A549 (cell line): ENCODE data around the gene COPS8. TPM values are rescaled to one million over a fixed set of nuclear protein-coding genes. Genes with fewer than 3 reads are reported as not detected.

ENCODE experiments used
- ATAC-seq, 2 experiments: fragments of 200-7000 bp in 1 of 2; fragments of >200 bp in 1 of 2; cut with Nextera tagmentation in 1 of 2; cut with Tn5 transposase in 1 of 2; 3 replicates each; pipeline versions ENCODE4 v1.8.0 to v1.9.1; 2018 to 2020; ENCODE audit warnings: mild to moderate bottlenecking in 1 of 2, moderate library complexity in 1 of 2
- CTCF ChIA-PET: fragments of 300-600 bp; sonication (Branson Sonifier 250); formaldehyde crosslinking; extraction: SDS; loops from one replicate; lab custom pipeline; 2021; ENCODE audit warnings: antibody characterized with exemption, inconsistent platforms; lab: Yijun Ruan, JAX
- POLR2A ChIA-PET: fragments of 350-600 bp; formaldehyde crosslinking; extraction: SDS; loops from one replicate; lab custom pipeline; 2021; ENCODE audit warnings: antibody characterized with exemption, inconsistent platforms; lab: Yijun Ruan, JAX
- DNase-seq, 2 experiments: peaks; one replicate each; pipeline versions ENCODE4 v3.0.0 to v3.0.0-alpha.2; 2011 to 2016; ENCODE audit warnings: low read depth in 1 of 2, low spot score in 1 of 2
- FAIRE-seq: peaks from 2 replicates; lab custom pipeline; 2011; peaks lifted over from hg19 to GRCh38; lab: Jason Lieb, UNC
- H3K27ac ChIP-seq, 2 experiments: fragments of >200 bp; sonication (Bioruptor Twin); formaldehyde crosslinking; 3 replicates each; pipeline ENCODE4 v1.5.1; 2016 to 2017
- H3K4me1 ChIP-seq: fragments of >200 bp; sonication (Bioruptor Twin); formaldehyde crosslinking; 3 replicates; pipeline ENCODE4 v1.6.1; 2016
- H3K4me2 ChIP-seq: fragments of >200 bp; sonication (Bioruptor Twin); formaldehyde crosslinking; 3 replicates; pipeline ENCODE4 v1.6.1; 2016
- H3K4me3 ChIP-seq: fragments of >200 bp; sonication (Bioruptor Twin); formaldehyde crosslinking; 3 replicates; pipeline ENCODE4 v1.5.1; 2016
- H3K9me3 ChIP-seq: fragments of >200 bp; sonication (Bioruptor Twin); formaldehyde crosslinking; 3 replicates; pipeline ENCODE4 v1.6.1; 2016
- BHLHE40 ChIP-seq: IDR thresholded peaks from 2 replicates; pipeline ENCODE4 v1.6.1; 2012; ENCODE audit warnings: low read depth, low read length, inconsistent platforms
- CBX2 ChIP-seq: fragments of 200-600 bp; sonication (generic); IDR thresholded peaks from 2 replicates; pipeline ENCODE4 v1.6.1; 2016; ENCODE audit warnings: low read depth, mild to moderate bottlenecking, borderline replicate concordance
- CEBPB ChIP-seq, 2 experiments: fragments of >200 bp in 1 of 2; sonication (Bioruptor Twin) in 1 of 2; formaldehyde crosslinking in 1 of 2; IDR thresholded peaks; 2 replicates each; pipeline ENCODE4 v1.6.1; 2012 to 2016
- EP300 ChIP-seq, 2 experiments: fragments of >200 bp; sonication (Bioruptor Twin); formaldehyde crosslinking; IDR thresholded peaks; 2 replicates in 1 of 2; 3 replicates in 1 of 2; pipeline ENCODE4 v1.6.1; 2016 to 2017
- HES2 ChIP-seq: fragments of >200 bp; sonication (Bioruptor Twin); formaldehyde crosslinking; IDR thresholded peaks from 2 replicates; pipeline ENCODE4 v1.6.1; 2016
- HMGXB4 ChIP-seq: fragments of 250-450 bp; sonication (Bioruptor Pico); IDR thresholded peaks from 2 replicates; pipeline ENCODE4 v1.5.0; 2021; ENCODE audit warnings: mild to moderate bottlenecking, moderate library complexity, borderline replicate concordance
- JUNB ChIP-seq: fragments of >200 bp; sonication (Bioruptor Twin); formaldehyde crosslinking; IDR thresholded peaks from 2 replicates; pipeline ENCODE4 v1.6.1; 2016
- KDM5A ChIP-seq: fragments of 200-600 bp; sonication (generic); IDR thresholded peaks from 2 replicates; pipeline ENCODE4 v1.6.1; 2016; ENCODE audit warnings: antibody characterized with exemption, mild to moderate bottlenecking
- MAZ ChIP-seq: fragments of 150-350 bp; IDR thresholded peaks from 2 replicates; pipeline ENCODE4 v1.6.1; 2014; ENCODE audit warnings: antibody characterized with exemption, low read depth, low read length, borderline replicate concordance
- NPAS2 ChIP-seq: fragments of 250-450 bp; sonication (Bioruptor Pico); IDR thresholded peaks from 2 replicates; pipeline ENCODE4 v1.8.0; 2022; ENCODE audit warnings: mild to moderate bottlenecking, moderate library complexity, borderline replicate concordance
- POLR2AphosphoS2 ChIP-seq: conservative IDR thresholded peaks from 2 replicates; pipeline ENCODE4 v1.6.1; 2012; ENCODE audit warnings: low read length, improper control_type of control experiment, inconsistent platforms
- RAD21 ChIP-seq, 2 experiments: fragments of >200 bp in 1 of 2; sonication (Bioruptor Twin) in 1 of 2; formaldehyde crosslinking in 1 of 2; IDR thresholded peaks in 1 of 2; conservative IDR thresholded peaks in 1 of 2; 2 replicates in 1 of 2; 3 replicates in 1 of 2; pipeline ENCODE4 v1.6.1; 2012 to 2018; ENCODE audit warnings: inconsistent platforms in 1 of 2
- RARB ChIP-seq: fragments of 250-450 bp; sonication (Bioruptor Pico); IDR thresholded peaks from 2 replicates; pipeline ENCODE4 v1.8.0; 2021; ENCODE audit warnings: mild to moderate bottlenecking, moderate library complexity
- RFX5 ChIP-seq: fragments of 450-650 bp; IDR thresholded peaks from 2 replicates; pipeline ENCODE4 v1.7.1; 2014; ENCODE audit warnings: antibody characterized with exemption, mild to moderate bottlenecking, moderate library complexity
- SMC3 ChIP-seq: fragments of >200 bp; sonication (Bioruptor Twin); formaldehyde crosslinking; IDR thresholded peaks from 3 replicates; pipeline ENCODE4 v1.6.1; 2018; ENCODE audit warnings: inconsistent platforms
- TFCP2L1 ChIP-seq: fragments of 250-450 bp; sonication (Bioruptor Pico); IDR thresholded peaks from 2 replicates; pipeline ENCODE4 v1.5.0; 2021; ENCODE audit warnings: mild to moderate bottlenecking
- TP53 ChIP-seq: fragments of 250-450 bp; sonication (Bioruptor Pico); IDR thresholded peaks from 2 replicates; pipeline ENCODE4 v1.5.0; 2021; ENCODE audit warnings: mild to moderate bottlenecking, moderate library complexity
- WGBS: methylation state at CpG from one replicate; pipeline ENCODE4 v1.1.6; 2017; ENCODE audit errors: missing lambda C conversion rate; 5-methylcytosine and 5-hydroxymethylcytosine counted together
- polyA plus RNA-seq, 4 experiments: library from polyadenylated mRNA; depleted of rRNA in 3 of 4; stranded (reverse); fragments of >200 nt; fragmentation: RNase III in 1 of 4; extraction: RNeasy Plus Mini Kit Qiagen cat#74134 plus additional on column Dnase treatment in 1 of 4; gene quantifications; 2 replicates in 3 of 4; 3 replicates in 1 of 4; pipeline ENCODE4 v1.2.3, GENCODE V29; 2011 to 2017
- TF ChIP-seq, protein P1 (sequence below): IDR thresholded peaks from 2 replicates; pipeline ENCODE4 v1.6.1; 2012
- TF ChIP-seq, protein P2 (sequence below): IDR thresholded peaks from 2 replicates; pipeline ENCODE4 v1.6.1; 2012
- TF ChIP-seq, protein P3 (sequence below): fragments of >200 bp; sonication (Bioruptor Twin); formaldehyde crosslinking; IDR thresholded peaks from 3 replicates; pipeline ENCODE4 v1.5.1; 2016

COPS8 gene
- polyA plus RNA-seq, 2 of the 4 experiments (the other 2 are of a cell fraction), result 85.7 to 161 TPM

GRCh38 chr2:237131749-237132533 lies 46.3 kb downstream of the COPS8 start:
- CTCF ChIA-PET, result interaction anchor here (0.6 kb wide), 1 partner anchor 46 kb away, joined by 3 read pairs; no protein-coding TSS in a partner anchor
- ATAC-seq, result no peak
- TF ChIP-seq JUNB, result no peak
- TF ChIP-seq EP300 (IDR thresholded peaks at IDR 0.05), result no peak
- no peak for TF ChIP-seq SMC3
- no peak for TF ChIP-seq NPAS2 (CRISPR knock-in tag)
- TF ChIP-seq HMGXB4, result no peak
- no peak for TF ChIP-seq POLR2AphosphoS2
- no peak for TF ChIP-seq HES2
- TF ChIP-seq, protein P1, sequence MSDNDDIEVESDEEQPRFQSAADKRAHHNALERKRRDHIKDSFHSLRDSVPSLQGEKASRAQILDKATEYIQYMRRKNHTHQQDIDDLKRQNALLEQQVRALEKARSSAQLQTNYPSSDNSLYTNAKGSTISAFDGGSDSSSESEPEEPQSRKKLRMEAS, result no peak
- no peak for TF ChIP-seq BHLHE40
- TF ChIP-seq, protein P2, sequence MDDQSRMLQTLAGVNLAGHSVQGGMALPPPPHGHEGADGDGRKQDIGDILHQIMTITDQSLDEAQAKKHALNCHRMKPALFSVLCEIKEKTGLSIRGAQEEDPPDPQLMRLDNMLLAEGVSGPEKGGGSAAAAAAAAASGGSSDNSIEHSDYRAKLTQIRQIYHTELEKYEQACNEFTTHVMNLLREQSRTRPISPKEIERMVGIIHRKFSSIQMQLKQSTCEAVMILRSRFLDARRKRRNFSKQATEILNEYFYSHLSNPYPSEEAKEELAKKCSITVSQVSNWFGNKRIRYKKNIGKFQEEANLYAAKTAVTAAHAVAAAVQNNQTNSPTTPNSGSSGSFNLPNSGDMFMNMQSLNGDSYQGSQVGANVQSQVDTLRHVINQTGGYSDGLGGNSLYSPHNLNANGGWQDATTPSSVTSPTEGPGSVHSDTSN, result no peak
- TF ChIP-seq TP53 (CRISPR knock-in tag), result no peak
- TF ChIP-seq TFCP2L1 (CRISPR knock-in tag), result no peak
- no peak for TF ChIP-seq KDM5A
- no peak for TF ChIP-seq MAZ
- TF ChIP-seq RFX5, result no peak

DNA sequence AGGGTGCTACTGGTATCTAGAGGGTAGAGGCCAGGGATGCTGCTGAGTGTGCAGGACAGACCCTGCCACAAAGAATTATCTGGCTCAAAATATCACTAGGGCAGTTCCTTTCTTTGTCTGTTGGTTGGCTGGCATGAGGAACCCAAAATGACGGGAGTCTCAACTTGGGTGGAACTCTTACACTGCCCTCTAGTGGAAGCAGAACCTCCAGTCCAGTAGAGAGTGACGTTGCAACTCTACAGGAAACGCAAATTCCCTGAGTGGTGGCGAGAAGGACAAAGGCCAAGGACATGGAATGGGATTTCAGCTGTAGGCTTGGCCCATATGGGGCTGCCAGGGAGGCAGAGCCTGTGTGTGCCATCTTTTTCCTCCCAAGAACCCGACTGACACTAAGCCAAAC lies 47.1 kb downstream of the COPS8 start:
- WGBS, result 56% methylated on average over 5 of the region's 5 CpGs
- no peak for TF ChIP-seq MAZ
- no peak for TF ChIP-seq CEBPB (IDR thresholded peaks at IDR 0.05)
- no peak for TF ChIP-seq RARB
- TF ChIP-seq RAD21 (conservative IDR thresholded peaks at IDR 0.05 in 1 of 2, IDR thresholded peaks at IDR 0.05 in 1 of 2), result peak; percentile 18 to 40; a peak in 1 of 5 replicates
- TF ChIP-seq, protein P3, sequence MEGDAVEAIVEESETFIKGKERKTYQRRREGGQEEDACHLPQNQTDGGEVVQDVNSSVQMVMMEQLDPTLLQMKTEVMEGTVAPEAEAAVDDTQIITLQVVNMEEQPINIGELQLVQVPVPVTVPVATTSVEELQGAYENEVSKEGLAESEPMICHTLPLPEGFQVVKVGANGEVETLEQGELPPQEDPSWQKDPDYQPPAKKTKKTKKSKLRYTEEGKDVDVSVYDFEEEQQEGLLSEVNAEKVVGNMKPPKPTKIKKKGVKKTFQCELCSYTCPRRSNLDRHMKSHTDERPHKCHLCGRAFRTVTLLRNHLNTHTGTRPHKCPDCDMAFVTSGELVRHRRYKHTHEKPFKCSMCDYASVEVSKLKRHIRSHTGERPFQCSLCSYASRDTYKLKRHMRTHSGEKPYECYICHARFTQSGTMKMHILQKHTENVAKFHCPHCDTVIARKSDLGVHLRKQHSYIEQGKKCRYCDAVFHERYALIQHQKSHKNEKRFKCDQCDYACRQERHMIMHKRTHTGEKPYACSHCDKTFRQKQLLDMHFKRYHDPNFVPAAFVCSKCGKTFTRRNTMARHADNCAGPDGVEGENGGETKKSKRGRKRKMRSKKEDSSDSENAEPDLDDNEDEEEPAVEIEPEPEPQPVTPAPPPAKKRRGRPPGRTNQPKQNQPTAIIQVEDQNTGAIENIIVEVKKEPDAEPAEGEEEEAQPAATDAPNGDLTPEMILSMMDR, result peak; percentile 26; the same call in 1 of the 3 replicates
- no peak for TF ChIP-seq TP53 (CRISPR knock-in tag)
- no peak for TF ChIP-seq POLR2AphosphoS2
- no peak for TF ChIP-seq CBX2
- TF ChIP-seq, all 56 proteins: peak for 2
- Histone ChIP-seq H3K4me3 (no peak overlapping the region), H3K9me3 (peaks cover 16% of the 10 kb centered on the region), H3K27ac (0 out of 6 replicates have a peak overlapping the region, but pooled peaks of 1 of the 2 experiments have one; percentile 20), H3K4me2 (no peak overlapping the region), H3K4me1 (peaks cover 11% of the 10 kb centered on the region)
- peak; percentile 15 to 72 for DNase-seq
- FAIRE-seq, result no peak
- POLR2A ChIA-PET, result interaction anchor here (0.8 kb wide), 1 partner anchor 47 kb away, joined by 4 read pairs; no protein-coding TSS in a partner anchor
- CTCF ChIA-PET, result interaction anchor here (0.9 to 2.5 kb wide), 6 partner anchors 9 to 439 kb away, joined by 3 to 11 read pairs (median 4); no protein-coding TSS in a partner anchor
- peak in 1 of 2 experiments; percentile 66; a peak in 3 of 6 replicates for ATAC-seq

More at GRCh38 chr2:237131749-237132533, 46.3 kb downstream of the COPS8 start:
- WGBS, result 50% methylated on average over 6 of the region's 6 CpGs
- H3K9me3 ChIP-seq, result peaks cover 16% of the 10 kb centered on the region
- H3K4me3 ChIP-seq, result no peak overlapping the region
- POLR2A ChIA-PET, result no interaction called here
- FAIRE-seq (no peak), DNase-seq (no peak)
- peak overlapping the region in 1 of 2 experiments; percentile 40; a peak in 2 of 6 replicates for H3K27ac ChIP-seq
- H3K4me2 ChIP-seq, result no peak overlapping the region
- H3K4me1 ChIP-seq, result peaks cover 19% of the 10 kb centered on the region
